Stimulated activated CD8-positive, alpha-beta memory T cell treated with anti-CD3 and anti-CD28 coated beads, Interleukin-7, amount 100 ng/mL, for 4 hours (primary cell): ENCODE data around the gene PGC.

Experiments
- DNase-seq, 2 donors: peaks; one replicate each; pipeline ENCODE4 v3.0.0-alpha.2; 2020; ENCODE audit warnings: low read depth in 2 of 2

The PGC gene

GRCh38 chr6:41746107-41746506, 1.1 kb downstream of the PGC start:
- DNase-seq, result no peak

- no peak for DNase-seq
Measured at GRCh38 chr6:41744236-41744787, 2.9 kb downstream of the PGC start.

- no peak for DNase-seq
Measured at GRCh38 chr6:41743406-41744235, 3.6 kb downstream of the PGC start.

- DNase-seq, result no peak
Measured at GRCh38 chr6:41741625-41742490, 5.3 kb downstream of the PGC start.

- DNase-seq, result no peak
Measured at GRCh38 chr6:41740366-41741162, 6.6 kb downstream of the PGC start.

GRCh38 chr6:41739041-41739440, 8.2 kb downstream of the PGC start:
- DNase-seq, result no peak

GRCh38 chr6:41737591-41738130, 9.5 kb downstream of the PGC start:
- DNase-seq, result no peak

- no peak for DNase-seq
Measured at GRCh38 chr6:41736800-41737555, 10.2 kb downstream of the PGC start.

- DNase-seq, result no peak
Measured at GRCh38 chr6:41736186-41736733, 10.9 kb downstream of the PGC start.

- DNase-seq, result peak; percentile 84 to 89
Measured at GRCh38 chr6:41735427-41736185, 11.6 kb downstream of the PGC start, which contains the start of gene TFEB. Gene TFEB, minus strand, starts transcription at chr6:41735608. Its CDS starts 44,395 bp downstream, at chr6:41691213.

GRCh38 chr6:41734666-41735426, 12.4 kb downstream of the PGC start:
- DNase-seq, result peak; percentile 46 to 69

- DNase-seq, result peak; percentile 23 to 70
Measured at GRCh38 chr6:41733707-41734665, 13.2 kb downstream of the PGC start.

- no peak for DNase-seq
Measured at GRCh38 chr6:41733360-41733706, 13.9 kb downstream of the PGC start.

GRCh38 chr6:41732591-41733359, 14.4 kb downstream of the PGC start:
- DNase-seq, result peak; percentile 56 to 60

GRCh38 chr6:41732149-41732548, 15.0 kb downstream of the PGC start:
- DNase-seq, result no peak

- DNase-seq, result no peak
Measured at GRCh38 chr6:41731561-41732086, 15.6 kb downstream of the PGC start.
